Activated T-cell treated with anti-CD3 and anti-CD28 coated beads, Interleukin-2, amount 50 U/mL, for 1 hour (primary cell): Measurements from ENCODE around the gene ZNF208.

ENCODE experiments used
- DNase-seq: peaks from one replicate; pipeline ENCODE4 v3.0.0-alpha.2; 2020

Gene ZNF208

GRCh38 chr19:21883516-21883915 is 127.2 kb downstream of the ZNF208 start:
- no peak for DNase-seq
